ENCODE results near the gene TUSC7. TPM values are rescaled to one million over a fixed set of nuclear protein-coding genes. Genes with fewer than 3 reads are reported as not detected.

TUSC7 gene
- total RNA-seq, 2 experiments from 2014 or later: not detected

GRCh38 chr3:116759316-116759715 lies 49.7 kb downstream of the TUSC7 start:
- POLR2A ChIA-PET: no interaction called here
- CTCF ChIA-PET: no interaction called here

All from activated CD8-positive, alpha-beta memory T cell treated with anti-CD3 and anti-CD28 coated beads for 36 hours (primary cell).